ENCODE results near the gene WBP1L. TPM values are rescaled to one million over a fixed set of nuclear protein-coding genes. Genes with fewer than 3 reads are reported as not detected.
A peak's percentile ranks its signal among the peaks of the same experiment; 100 is the strongest.
"Not testable (repeated sequence)": the region's sequence is repeated elsewhere in the genome, so short reads cannot be mapped to it uniquely, and the experiment has no call there.

Gene WBP1L
- total RNA-seq, 1 experiment from 2014 or later: 21.0 TPM

- peak within 1 kb of the TSS; percentile 80 for H3K4me3 ChIP-seq
- H3K4me1 ChIP-seq (replicated peaks): peaks cover 47% of the 10 kb centered on the region
- H3K27ac ChIP-seq: peak within 1 kb of the TSS; percentile 87
- no peaks in the 10 kb centered on the region for H3K27me3 ChIP-seq (replicated peaks)
- DNase-seq (ENCODE audit: low read depth in 1 of 2, low spot score in 2 of 2): peak; percentile 97 to 99
- H3K36me3 ChIP-seq: peaks cover 4% of the 10 kb centered on the region; the same call in 1 of the 2 replicates
- H3K9me3 ChIP-seq (replicated peaks): no peaks in the 10 kb centered on the region
These were observed 29.7 kb upstream of the WBP1L start, which contains the start of gene ARL3 for GRCh38 chr10:102713814-102714620. ARL3 (minus strand) TSS chr10:102714397; CDS start chr10:102714275, 122 bp downstream.

- no peaks in the 10 kb centered on the region for H3K27me3 ChIP-seq (replicated peaks)
- peak within 1 kb of the TSS; percentile 80 for H3K4me3 ChIP-seq
- H3K36me3 ChIP-seq: peaks cover 4% of the 10 kb centered on the region; the same call in 1 of the 2 replicates
- H3K9me3 ChIP-seq (replicated peaks): no peaks in the 10 kb centered on the region
- no peak for DNase-seq (ENCODE audit: low read depth in 1 of 2, low spot score in 2 of 2)
- H3K4me1 ChIP-seq (replicated peaks): peaks cover 43% of the 10 kb centered on the region
- H3K27ac ChIP-seq: peak within 1 kb of the TSS; percentile 87
These were observed 28.9 kb upstream of the WBP1L start, which contains the start of gene SFXN2 for GRCh38 chr10:102714621-102715455. SFXN2 (plus strand) TSS chr10:102714636; CDS start chr10:102726637, 12,001 bp downstream.

- DNase-seq (ENCODE audit: low read depth in 1 of 2, low spot score in 2 of 2): no peak
- no peaks in the 10 kb centered on the region for H3K9me3 ChIP-seq (replicated peaks)
- H3K4me3 ChIP-seq: no peak overlapping the region
These were observed 27.9 kb upstream of the WBP1L start for GRCh38 chr10:102715880-102716279.

GRCh38 chr10:102716900-102717565 is 26.7 kb upstream of the WBP1L start:
- H3K27me3 ChIP-seq (replicated peaks); H3K27ac ChIP-seq; H3K4me3 ChIP-seq; H3K9me3 ChIP-seq (replicated peaks); DNase-seq (ENCODE audit: low read depth in 1 of 2, low spot score in 2 of 2); H3K36me3 ChIP-seq: not testable (repeated sequence)
- H3K4me1 ChIP-seq (replicated peaks): peaks cover 29% of the 10 kb centered on the region

More at GRCh38 chr10:102715880-102716279, 27.9 kb upstream of the WBP1L start:
- Histone ChIP-seq H3K27ac (no peak overlapping the region), H3K27me3 (replicated peaks) (no peaks in the 10 kb centered on the region), H3K36me3 (peaks cover 4% of the 10 kb centered on the region; the same call in 1 of the 2 replicates), H3K4me1 (replicated peaks) (peaks cover 35% of the 10 kb centered on the region)

- Histone ChIP-seq H3K27me3 (replicated peaks) (no peaks in the 10 kb centered on the region), H3K9me3 (replicated peaks) (no peaks in the 10 kb centered on the region), H3K36me3 (peaks cover 4% of the 10 kb centered on the region; the same call in 1 of the 2 replicates), H3K4me3 (no peak overlapping the region), H3K27ac (no peak overlapping the region), H3K4me1 (replicated peaks) (peaks cover 22% of the 10 kb centered on the region)
- DNase-seq (ENCODE audit: low read depth in 1 of 2, low spot score in 2 of 2): no peak
These were observed 25.5 kb upstream of the WBP1L start for GRCh38 chr10:102718220-102718619.

- H3K4me1 ChIP-seq (replicated peaks): peaks cover 12% of the 10 kb centered on the region
- no peak overlapping the region for H3K27ac ChIP-seq
- 0 out of 2 replicates have a peak, but pooled peaks cover 4% of the 10 kb centered on the region for H3K36me3 ChIP-seq
- no peak overlapping the region for H3K4me3 ChIP-seq
- DNase-seq (ENCODE audit: low read depth in 1 of 2, low spot score in 2 of 2): no peak
- 0 out of 2 replicates have a peak, but pooled peaks cover 2% of the 10 kb centered on the region for H3K9me3 ChIP-seq (replicated peaks)
- no peaks in the 10 kb centered on the region for H3K27me3 ChIP-seq (replicated peaks)
These were observed 23.4 kb upstream of the WBP1L start for GRCh38 chr10:102720337-102720736.

GRCh38 chr10:102720775-102721301 is 22.9 kb upstream of the WBP1L start:
- DNase-seq (ENCODE audit: low read depth in 1 of 2, low spot score in 2 of 2): no peak
- Histone ChIP-seq H3K9me3 (replicated peaks) (0 out of 2 replicates have a peak, but pooled peaks cover 2% of the 10 kb centered on the region), H3K4me1 (replicated peaks) (peaks cover 10% of the 10 kb centered on the region), H3K36me3 (0 out of 2 replicates have a peak, but pooled peaks cover 4% of the 10 kb centered on the region), H3K27me3 (replicated peaks) (no peaks in the 10 kb centered on the region), H3K4me3 (no peak overlapping the region), H3K27ac (no peak overlapping the region)

- H3K4me3 ChIP-seq: no peak overlapping the region
- 0 out of 2 replicates have a peak, but pooled peaks cover 4% of the 10 kb centered on the region for H3K36me3 ChIP-seq
- DNase-seq (ENCODE audit: low read depth in 1 of 2, low spot score in 2 of 2): no peak
- H3K4me1 ChIP-seq (replicated peaks): peaks cover 10% of the 10 kb centered on the region
- H3K27ac ChIP-seq: no peak overlapping the region
- H3K9me3 ChIP-seq (replicated peaks): 0 out of 2 replicates have a peak, but pooled peaks cover 2% of the 10 kb centered on the region
- no peaks in the 10 kb centered on the region for H3K27me3 ChIP-seq (replicated peaks)
These were observed 21.8 kb upstream of the WBP1L start for GRCh38 chr10:102721954-102722353.

- DNase-seq (ENCODE audit: low read depth in 1 of 2, low spot score in 2 of 2): no peak
- H3K9me3 ChIP-seq (replicated peaks): 0 out of 2 replicates have a peak, but pooled peaks cover 2% of the 10 kb centered on the region
- H3K4me1 ChIP-seq (replicated peaks): peaks cover 10% of the 10 kb centered on the region
- no peaks in the 10 kb centered on the region for H3K27me3 ChIP-seq (replicated peaks)
- H3K4me3 ChIP-seq: no peak overlapping the region
- peaks cover 6% of the 10 kb centered on the region; the same call in 1 of the 2 replicates for H3K36me3 ChIP-seq
- no peak overlapping the region for H3K27ac ChIP-seq
These were observed 19.8 kb upstream of the WBP1L start for GRCh38 chr10:102723989-102724388.

GRCh38 chr10:102726274-102726673 is 17.5 kb upstream of the WBP1L start:
- no peak overlapping the region for H3K4me3 ChIP-seq
- H3K27me3 ChIP-seq (replicated peaks): no peaks in the 10 kb centered on the region
- 0 out of 2 replicates have a peak, but pooled peaks cover 2% of the 10 kb centered on the region for H3K9me3 ChIP-seq (replicated peaks)
- peaks cover 15% of the 10 kb centered on the region; the same call in 1 of the 2 replicates for H3K36me3 ChIP-seq
- no peak for DNase-seq (ENCODE audit: low read depth in 1 of 2, low spot score in 2 of 2)
- H3K27ac ChIP-seq: no peak overlapping the region
- peaks cover 10% of the 10 kb centered on the region for H3K4me1 ChIP-seq (replicated peaks)

GRCh38 chr10:102727037-102727818 is 16.5 kb upstream of the WBP1L start:
- no peaks in the 10 kb centered on the region for H3K27me3 ChIP-seq (replicated peaks)
- H3K27ac ChIP-seq: no peak overlapping the region
- H3K36me3 ChIP-seq: peaks cover 15% of the 10 kb centered on the region; the same call in 1 of the 2 replicates
- H3K4me1 ChIP-seq (replicated peaks): peaks cover 4% of the 10 kb centered on the region
- H3K4me3 ChIP-seq: no peak overlapping the region
- H3K9me3 ChIP-seq (replicated peaks): 0 out of 2 replicates have a peak, but pooled peaks cover 2% of the 10 kb centered on the region
- no peak for DNase-seq (ENCODE audit: low read depth in 1 of 2, low spot score in 2 of 2)

All from SJSA1 (cell line).